NCI-H2196 treated with DMSO at 0.1 percent for 48 hours (cell line): ENCODE results near the gene DHTKD1.
"Not testable (repeated sequence)": the region's sequence is repeated elsewhere in the genome, so short reads cannot be mapped to it uniquely, and the experiment has no call there.

Experiments used
- DNase-seq: peaks from one replicate; lab custom pipeline; 2025; ENCODE audit not compliant: unreplicated experiment; lab: John Stamatoyannopoulos, UW

DHTKD1 gene

GRCh38 chr10:12135631-12136030, 66.9 kb downstream of the DHTKD1 start:
- no peak for DNase-seq

- no peak for DNase-seq
These were observed 71.3 kb downstream of the DHTKD1 start for GRCh38 chr10:12140038-12140437.

GRCh38 chr10:12144538-12144937, 75.8 kb downstream of the DHTKD1 start:
- DNase-seq: no peak

- DNase-seq: no peak
These were observed 81.4 kb downstream of the DHTKD1 start for GRCh38 chr10:12150163-12150562.

GRCh38 chr10:12154516-12154915, 85.8 kb downstream of the DHTKD1 start:
- DNase-seq: no peak

GRCh38 chr10:12156367-12157123, 87.8 kb downstream of the DHTKD1 start:
- DNase-seq: no peak

GRCh38 chr10:12158111-12158510, 89.4 kb downstream of the DHTKD1 start:
- DNase-seq: no peak

- DNase-seq: no peak
These were observed 91.9 kb downstream of the DHTKD1 start for GRCh38 chr10:12160664-12161063.

GRCh38 chr10:12162927-12163326, 94.2 kb downstream of the DHTKD1 start:
- DNase-seq: no peak

- DNase-seq: no peak
These were observed 95.3 kb downstream of the DHTKD1 start for GRCh38 chr10:12164085-12164484.

- no peak for DNase-seq
These were observed 96.3 kb downstream of the DHTKD1 start for GRCh38 chr10:12165036-12165435.

- no peak for DNase-seq
These were observed 97.4 kb downstream of the DHTKD1 start for GRCh38 chr10:12165999-12166775.

GRCh38 chr10:12171512-12171911, 102.8 kb downstream of the DHTKD1 start:
- DNase-seq: not testable (repeated sequence)
